ENCODE results near the gene ST6GALNAC4.

ST6GALNAC4 gene

GRCh38 chr9:127916720-127917581, at the start of gene ST6GALNAC4:
Gene ST6GALNAC4, minus strand, starts transcription at chr9:127917041. Its CDS starts 622 bp downstream, at chr9:127916419.
- DNase-seq, result peak; percentile 70 to 92

- DNase-seq, result no peak
Measured at GRCh38 chr9:127965953-127966352, 49.1 kb upstream of the ST6GALNAC4 start.

GRCh38 chr9:127963359-127964064, 46.7 kb upstream of the ST6GALNAC4 start:
- no peak for DNase-seq

GRCh38 chr9:127963041-127963358, 46.2 kb upstream of the ST6GALNAC4 start:
- no peak for DNase-seq

- DNase-seq, result no peak
Measured at GRCh38 chr9:127962278-127962677, 45.4 kb upstream of the ST6GALNAC4 start.

- no peak for DNase-seq
Measured at GRCh38 chr9:127961613-127962155, 44.8 kb upstream of the ST6GALNAC4 start.

- DNase-seq, result no peak
Measured at GRCh38 chr9:127961155-127961490, 44.3 kb upstream of the ST6GALNAC4 start.

- no peak for DNase-seq
Measured at GRCh38 chr9:127960410-127961154, 43.7 kb upstream of the ST6GALNAC4 start.

- no peak for DNase-seq
Measured at GRCh38 chr9:127959841-127960409, 43.1 kb upstream of the ST6GALNAC4 start.

GRCh38 chr9:127959398-127959797, 42.6 kb upstream of the ST6GALNAC4 start:
- DNase-seq, result no peak

GRCh38 chr9:127958728-127959127, 41.9 kb upstream of the ST6GALNAC4 start:
- no peak for DNase-seq

GRCh38 chr9:127955294-127956015, 38.6 kb upstream of the ST6GALNAC4 start:
- peak; percentile 99 for DNase-seq

- DNase-seq, result no peak
Measured at GRCh38 chr9:127954831-127955293, 38.0 kb upstream of the ST6GALNAC4 start.

- no peak for DNase-seq
Measured at GRCh38 chr9:127953768-127954505, 37.1 kb upstream of the ST6GALNAC4 start.

- DNase-seq, result no peak
Measured at GRCh38 chr9:127953154-127953553, 36.3 kb upstream of the ST6GALNAC4 start.

- no peak for DNase-seq
Measured at GRCh38 chr9:127950513-127951289, 33.9 kb upstream of the ST6GALNAC4 start.

GRCh38 chr9:127949827-127950512, 33.1 kb upstream of the ST6GALNAC4 start:
- no peak for DNase-seq

- DNase-seq, result no peak
Measured at GRCh38 chr9:127947841-127948710, 31.2 kb upstream of the ST6GALNAC4 start.

GRCh38 chr9:127946728-127947127, 29.9 kb upstream of the ST6GALNAC4 start:
- no peak for DNase-seq
